ENCODE measurements around the gene CLDN22. TPM values are rescaled to one million over a fixed set of nuclear protein-coding genes. Genes with fewer than 3 reads are reported as not detected.

The CLDN22 gene
- total and polyA plus RNA-seq, 2 donors (not counting 1 experiment from before 2014, with no cell fraction given): under 0.01 TPM; not detected in 1

DNA sequence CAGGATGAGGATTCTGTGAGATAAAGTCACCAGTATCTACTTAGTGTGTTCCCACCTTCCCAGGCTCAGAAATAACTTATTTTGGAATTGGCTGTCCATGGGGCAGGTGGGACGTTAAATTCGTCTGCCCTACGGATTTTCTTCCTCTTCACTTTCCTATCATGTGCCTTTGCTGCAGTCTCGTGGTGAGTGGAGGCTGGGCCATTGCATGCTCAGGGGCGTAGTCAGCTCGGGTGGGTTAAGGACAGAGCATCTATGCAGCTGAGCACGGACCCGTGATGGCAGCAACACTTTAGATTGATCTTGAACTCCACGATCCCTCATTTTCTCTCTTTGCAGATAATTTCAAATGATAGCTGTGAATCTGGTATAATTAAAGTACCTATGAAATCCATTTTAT lies 51.5 kb downstream of the CLDN22 start:
- no peak overlapping the region for H3K9ac ChIP-seq (ENCODE audit: insufficient read depth, low read length)
- H2AFZ ChIP-seq (ENCODE audit: low read length): no peak overlapping the region
- H3K27ac ChIP-seq (ENCODE audit: insufficient read depth, low read length): no peak overlapping the region
- no peaks in the 10 kb centered on the region for H3K27me3 ChIP-seq (ENCODE audit: control insufficient read depth, insufficient read depth, low read length)
- H3K4me2 ChIP-seq (ENCODE audit: extremely low read depth, insufficient read depth, low read length): no peak overlapping the region
- H3K4me3 ChIP-seq (replicated peaks in 1 of 4; ENCODE audit: control extremely low read depth in 1 of 4, insufficient read depth in 1 of 4, low read depth in 3 of 4, low read length in 4 of 4): no peak overlapping the region
- no peaks in the 10 kb centered on the region for H4K20me1 ChIP-seq (ENCODE audit: control insufficient read depth, extremely low read depth, insufficient read depth, low read length)
- TF ChIP-seq EZH2 (IDR thresholded peaks at IDR 0.05; ENCODE audit: low read length, missing control alignments): no peak
- TF ChIP-seq, protein P1, sequence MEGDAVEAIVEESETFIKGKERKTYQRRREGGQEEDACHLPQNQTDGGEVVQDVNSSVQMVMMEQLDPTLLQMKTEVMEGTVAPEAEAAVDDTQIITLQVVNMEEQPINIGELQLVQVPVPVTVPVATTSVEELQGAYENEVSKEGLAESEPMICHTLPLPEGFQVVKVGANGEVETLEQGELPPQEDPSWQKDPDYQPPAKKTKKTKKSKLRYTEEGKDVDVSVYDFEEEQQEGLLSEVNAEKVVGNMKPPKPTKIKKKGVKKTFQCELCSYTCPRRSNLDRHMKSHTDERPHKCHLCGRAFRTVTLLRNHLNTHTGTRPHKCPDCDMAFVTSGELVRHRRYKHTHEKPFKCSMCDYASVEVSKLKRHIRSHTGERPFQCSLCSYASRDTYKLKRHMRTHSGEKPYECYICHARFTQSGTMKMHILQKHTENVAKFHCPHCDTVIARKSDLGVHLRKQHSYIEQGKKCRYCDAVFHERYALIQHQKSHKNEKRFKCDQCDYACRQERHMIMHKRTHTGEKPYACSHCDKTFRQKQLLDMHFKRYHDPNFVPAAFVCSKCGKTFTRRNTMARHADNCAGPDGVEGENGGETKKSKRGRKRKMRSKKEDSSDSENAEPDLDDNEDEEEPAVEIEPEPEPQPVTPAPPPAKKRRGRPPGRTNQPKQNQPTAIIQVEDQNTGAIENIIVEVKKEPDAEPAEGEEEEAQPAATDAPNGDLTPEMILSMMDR (conservative IDR thresholded peaks at IDR 0.05 in 1 of 2, IDR thresholded peaks at IDR 0.05 in 1 of 2; ENCODE audit: low read depth in 1 of 2, low read length in 2 of 2): no peak
- H3K79me2 ChIP-seq (ENCODE audit: control insufficient read depth, insufficient read depth, low read length): no peaks in the 10 kb centered on the region
- peaks cover 2% of the 10 kb centered on the region for H3K36me3 ChIP-seq (ENCODE audit: control insufficient read depth, insufficient read depth, low read length)
- no peak for DNase-seq (ENCODE audit: low read depth in 2 of 2)
- no peaks in the 10 kb centered on the region for H3K9me3 ChIP-seq (ENCODE audit: control insufficient read depth, insufficient read depth, low read depth, low read length)
- H3K4me1 ChIP-seq (ENCODE audit: control insufficient read depth, extremely low read depth, insufficient read depth, low read length): peaks cover 10% of the 10 kb centered on the region

Other genes with a start within 250 kb of the CLDN22 start
- 20.8 and 34.0 TPM in 2 replicates for gene WWC2, start 221.0 kb downstream of the CLDN22 start, total RNA-seq
- 25.4 and 31.6 TPM in 2 replicates for gene WWC2, start 221.0 kb downstream of the CLDN22 start, polyA plus RNA-seq
- gene CLDN24, start 2.1 kb upstream of the CLDN22 start, total RNA-seq: not detected in 2 replicates
- not detected in 2 replicates for gene CLDN24, start 2.1 kb upstream of the CLDN22 start, polyA plus RNA-seq
- gene CDKN2AIP, start 124.4 kb upstream of the CLDN22 start, total RNA-seq: 19.0 and 20.5 TPM in 2 replicates
- gene CDKN2AIP, start 124.4 kb upstream of the CLDN22 start, polyA plus RNA-seq: 15.4 and 15.6 TPM in 2 replicates
- gene ING2, start 184.8 kb upstream of the CLDN22 start, total RNA-seq: 5.4 and 7.9 TPM in 2 replicates
- 12.1 and 12.6 TPM in 2 replicates for gene ING2, start 184.8 kb upstream of the CLDN22 start, polyA plus RNA-seq

Measured in fibroblast of lung (primary cell).